PFSK-1 (cell line): Measurements from ENCODE around the gene COL4A2.
A peak's percentile ranks its signal among the peaks of the same experiment; 100 is the strongest.

Experiments
- FOXP2 ChIP-seq: optimal IDR thresholded peaks from 2 replicates; pipeline ENCODE3; 2011; ENCODE audit warnings: borderline replicate concordance, control low read depth, inconsistent platforms; ENCODE audit not compliant: insufficient read depth; ENCODE audit errors: extremely low read length, extremely low read depth
- POLR2AphosphoS5 ChIP-seq: IDR thresholded peaks from 2 replicates; pipeline ENCODE4 v1.6.1; 2012; ENCODE audit warnings: low read depth, mild to moderate bottlenecking, control low read depth, low read length, moderate library complexity
- SIN3A ChIP-seq: IDR thresholded peaks from 2 replicates; pipeline ENCODE4 v1.6.1; 2012; ENCODE audit warnings: mild to moderate bottlenecking, low read length, moderate library complexity, borderline replicate concordance; ENCODE audit not compliant: insufficient read depth
- TAF1 ChIP-seq: IDR thresholded peaks from 2 replicates; pipeline ENCODE4 v1.6.1; 2012; ENCODE audit warnings: low read length, control low read depth, borderline replicate concordance; ENCODE audit not compliant: insufficient read depth
- TF ChIP-seq, protein P1 (sequence below), 2 experiments: IDR thresholded peaks; 2 replicates each; pipeline versions ENCODE4 v1.6.1 to v1.8.0; 2011 to 2012; ENCODE audit warnings: low read depth in 2 of 2, low read length in 2 of 2, control low read depth in 1 of 2, inconsistent platforms in 1 of 2, mild to moderate bottlenecking in 1 of 2, moderate library complexity in 1 of 2; ENCODE audit not compliant: insufficient read depth in 1 of 2

Gene COL4A2

DNA sequence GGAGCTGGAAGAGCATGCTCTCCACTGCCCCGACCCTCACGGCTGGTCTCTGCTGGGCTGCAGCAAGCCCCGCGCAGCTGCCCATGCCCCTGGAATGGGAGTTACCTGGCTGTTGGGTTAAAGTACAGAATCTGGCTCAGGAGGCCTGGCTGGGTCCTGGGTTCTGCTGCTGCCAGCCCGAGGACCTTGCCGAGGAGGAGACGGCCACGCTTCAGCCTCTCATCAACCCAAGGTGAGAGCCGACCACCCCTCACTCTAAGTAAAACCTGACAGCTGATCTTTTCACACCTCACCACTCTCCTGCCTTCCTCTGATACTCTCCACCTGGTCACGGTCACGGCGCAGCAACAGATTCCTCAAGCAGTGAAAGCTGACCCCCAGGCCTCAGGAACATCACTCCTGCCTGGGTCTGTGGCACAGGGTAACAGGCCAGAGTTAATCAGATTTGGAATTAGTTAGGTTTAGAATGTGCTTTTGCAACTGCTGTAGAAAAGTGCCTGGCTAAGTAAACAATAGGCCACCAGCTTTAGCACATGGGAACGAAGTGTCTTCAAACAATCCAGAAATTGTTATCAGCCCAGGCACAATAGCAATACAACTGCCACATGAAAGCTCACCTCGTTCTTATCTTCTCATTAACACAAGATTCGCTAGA, 233.9 kb downstream of the COL4A2 start:
- no peak for TF ChIP-seq FOXP2

- TF ChIP-seq TAF1 = no peak
- no peak for TF ChIP-seq POLR2AphosphoS5
- TF ChIP-seq FOXP2 = no peak
- no peak for TF ChIP-seq SIN3A
- TF ChIP-seq, protein P1, sequence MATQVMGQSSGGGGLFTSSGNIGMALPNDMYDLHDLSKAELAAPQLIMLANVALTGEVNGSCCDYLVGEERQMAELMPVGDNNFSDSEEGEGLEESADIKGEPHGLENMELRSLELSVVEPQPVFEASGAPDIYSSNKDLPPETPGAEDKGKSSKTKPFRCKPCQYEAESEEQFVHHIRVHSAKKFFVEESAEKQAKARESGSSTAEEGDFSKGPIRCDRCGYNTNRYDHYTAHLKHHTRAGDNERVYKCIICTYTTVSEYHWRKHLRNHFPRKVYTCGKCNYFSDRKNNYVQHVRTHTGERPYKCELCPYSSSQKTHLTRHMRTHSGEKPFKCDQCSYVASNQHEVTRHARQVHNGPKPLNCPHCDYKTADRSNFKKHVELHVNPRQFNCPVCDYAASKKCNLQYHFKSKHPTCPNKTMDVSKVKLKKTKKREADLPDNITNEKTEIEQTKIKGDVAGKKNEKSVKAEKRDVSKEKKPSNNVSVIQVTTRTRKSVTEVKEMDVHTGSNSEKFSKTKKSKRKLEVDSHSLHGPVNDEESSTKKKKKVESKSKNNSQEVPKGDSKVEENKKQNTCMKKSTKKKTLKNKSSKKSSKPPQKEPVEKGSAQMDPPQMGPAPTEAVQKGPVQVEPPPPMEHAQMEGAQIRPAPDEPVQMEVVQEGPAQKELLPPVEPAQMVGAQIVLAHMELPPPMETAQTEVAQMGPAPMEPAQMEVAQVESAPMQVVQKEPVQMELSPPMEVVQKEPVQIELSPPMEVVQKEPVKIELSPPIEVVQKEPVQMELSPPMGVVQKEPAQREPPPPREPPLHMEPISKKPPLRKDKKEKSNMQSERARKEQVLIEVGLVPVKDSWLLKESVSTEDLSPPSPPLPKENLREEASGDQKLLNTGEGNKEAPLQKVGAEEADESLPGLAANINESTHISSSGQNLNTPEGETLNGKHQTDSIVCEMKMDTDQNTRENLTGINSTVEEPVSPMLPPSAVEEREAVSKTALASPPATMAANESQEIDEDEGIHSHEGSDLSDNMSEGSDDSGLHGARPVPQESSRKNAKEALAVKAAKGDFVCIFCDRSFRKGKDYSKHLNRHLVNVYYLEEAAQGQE (IDR thresholded peaks at IDR 0.05; ENCODE audit: insufficient read depth in 1 of 2, low read depth in 2 of 2, low read length in 2 of 2) = no peak
Observed at GRCh38 chr13:110541526-110541920, 234.4 kb downstream of the COL4A2 start.

DNA sequence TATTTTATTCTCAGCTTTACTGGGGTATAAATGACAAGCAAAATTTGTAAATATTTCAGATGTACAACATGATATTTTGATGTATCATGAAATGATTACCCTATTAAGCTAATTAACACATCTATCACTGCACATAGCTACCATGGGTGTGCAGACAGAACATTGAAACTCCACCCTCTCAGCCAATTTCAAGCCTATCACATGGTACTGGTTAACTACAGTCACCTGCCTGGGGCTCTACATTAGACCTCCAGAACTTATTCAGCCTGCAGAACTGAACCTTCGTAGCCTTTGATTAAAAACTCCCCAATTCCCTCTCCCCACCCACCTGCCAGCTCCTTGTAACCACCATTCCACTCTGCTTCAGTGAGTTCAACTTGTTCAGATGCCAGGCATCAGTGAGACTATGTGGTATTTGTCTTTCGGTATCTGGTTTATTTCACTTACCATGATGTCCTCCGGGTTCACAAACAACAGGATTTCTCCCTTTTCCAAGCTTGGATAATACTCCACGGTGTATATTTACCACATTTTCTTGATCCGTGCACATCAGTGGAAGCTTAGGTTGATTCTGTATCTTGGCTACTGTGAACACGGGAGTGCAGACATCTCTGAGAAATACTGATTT, 235.2 kb downstream of the COL4A2 start:
- TF ChIP-seq TAF1 (no peak), FOXP2 (no peak), POLR2AphosphoS5 (no peak), SIN3A (no peak)
- TF ChIP-seq, protein P1 (IDR thresholded peaks at IDR 0.05; ENCODE audit: insufficient read depth in 1 of 2, low read depth in 2 of 2, low read length in 2 of 2) = no peak

- no peak for TF ChIP-seq FOXP2
- TF ChIP-seq TAF1 = no peak
- no peak for TF ChIP-seq POLR2AphosphoS5
- TF ChIP-seq, protein P1 (IDR thresholded peaks at IDR 0.05; ENCODE audit: insufficient read depth in 1 of 2, low read depth in 2 of 2, low read length in 2 of 2) = no peak
- no peak for TF ChIP-seq SIN3A
Observed at GRCh38 chr13:110546378-110546777, 239.3 kb downstream of the COL4A2 start.

GRCh38 chr13:110546926-110547325, 239.8 kb downstream of the COL4A2 start:
- TF ChIP-seq POLR2AphosphoS5 = no peak
- no peak for TF ChIP-seq SIN3A
- TF ChIP-seq FOXP2 = peak; percentile 30
- TF ChIP-seq TAF1 = no peak
- TF ChIP-seq, protein P1 (IDR thresholded peaks at IDR 0.05; ENCODE audit: insufficient read depth in 1 of 2, low read depth in 2 of 2, low read length in 2 of 2) = no peak
